T-helper 2 cell treated with Interferon-gamma antibody and Interleukin-4, amounts not matched to agents 5 μg/mL and 100 μg/mL, for 36 hours (primary cell): ENCODE data around the gene BLVRA.
"Not testable (repeated sequence)": the region's sequence is repeated elsewhere in the genome, so short reads cannot be mapped to it uniquely, and the experiment has no call there.

ENCODE experiments used
- DNase-seq: peaks from one replicate; pipeline ENCODE4 v3.0.0; 2021; ENCODE audit warnings: low spot score
- H3K27ac Mint-ChIP-seq: one replicate; pipeline ENCODE4 v1.8.0; 2021; ENCODE audit warnings: mild to moderate bottlenecking, mixed read lengths
- H3K27me3 Mint-ChIP-seq: one replicate; pipeline ENCODE4 v1.8.0; 2021; ENCODE audit warnings: low read depth, mixed read lengths
- H3K36me3 Mint-ChIP-seq: one replicate; pipeline ENCODE4 v1.8.0; 2021; ENCODE audit warnings: low read depth, mixed read lengths
- H3K4me1 Mint-ChIP-seq: one replicate; pipeline ENCODE4 v1.8.0; 2021; ENCODE audit warnings: low read depth, mixed read lengths
- H3K4me3 Mint-ChIP-seq: one replicate; pipeline ENCODE4 v1.8.0; 2022; ENCODE audit warnings: mild to moderate bottlenecking, moderate library complexity, mixed read lengths
- H3K9me3 Mint-ChIP-seq: one replicate; pipeline ENCODE4 v1.8.0; 2021; ENCODE audit warnings: mixed read lengths

BLVRA gene

GRCh38 chr7:43790006-43790405 is 31.5 kb downstream of the BLVRA start:
- Mint-ChIP-seq H3K4me1 (peaks cover 4% of the 10 kb centered on the region), H3K27me3 (no peaks in the 10 kb centered on the region), H3K36me3 (peaks cover 9% of the 10 kb centered on the region), H3K27ac (no peak overlapping the region), H3K9me3 (no peaks in the 10 kb centered on the region), H3K4me3 (no peak overlapping the region)
- DNase-seq = no peak

- H3K36me3 Mint-ChIP-seq = peaks cover 9% of the 10 kb centered on the region
- no peaks in the 10 kb centered on the region for H3K9me3 Mint-ChIP-seq
- no peak overlapping the region for H3K4me3 Mint-ChIP-seq
- no peak overlapping the region for H3K27ac Mint-ChIP-seq
- H3K4me1 Mint-ChIP-seq = peaks cover 4% of the 10 kb centered on the region
- DNase-seq = no peak
- no peaks in the 10 kb centered on the region for H3K27me3 Mint-ChIP-seq
Observed at GRCh38 chr7:43790834-43791233, 32.4 kb downstream of the BLVRA start.

- Mint-ChIP-seq H3K9me3 (no peaks in the 10 kb centered on the region), H3K27me3 (no peaks in the 10 kb centered on the region), H3K36me3 (peaks cover 9% of the 10 kb centered on the region), H3K27ac (no peak overlapping the region), H3K4me1 (peaks cover 3% of the 10 kb centered on the region), H3K4me3 (no peak overlapping the region)
- no peak for DNase-seq
Observed at GRCh38 chr7:43791665-43792064, 33.2 kb downstream of the BLVRA start.

DNA sequence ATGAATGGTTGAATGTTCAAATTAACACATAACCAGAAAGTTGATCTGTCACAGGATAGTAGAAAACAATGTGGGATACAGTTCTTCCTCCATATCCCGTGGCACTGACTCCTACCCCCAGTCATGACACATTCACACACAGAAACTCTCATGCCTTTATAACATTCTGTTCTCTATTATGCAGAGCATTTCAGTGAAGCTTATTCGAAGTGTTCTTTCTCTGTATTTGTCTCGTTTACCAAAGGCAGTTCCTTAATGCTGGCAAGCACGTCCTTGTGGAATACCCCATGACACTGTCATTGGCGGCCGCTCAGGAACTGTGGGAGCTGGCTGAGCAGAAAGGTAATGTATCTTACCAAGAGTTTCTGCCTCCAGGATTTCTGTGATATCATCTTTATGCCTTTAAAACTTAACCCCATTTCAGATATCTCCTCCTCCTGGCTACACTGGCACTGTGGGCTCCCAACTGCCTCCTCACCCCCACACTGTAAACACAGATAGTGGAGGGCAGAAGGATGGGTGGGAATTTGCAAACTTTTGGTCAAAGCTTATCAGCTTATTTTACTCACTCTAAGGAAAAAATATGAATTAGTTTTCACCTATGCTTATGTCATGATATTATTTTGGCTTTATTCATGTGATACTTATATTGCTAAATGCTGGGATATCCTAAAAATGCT is 34.1 kb downstream of the BLVRA start:
- H3K4me1 Mint-ChIP-seq = peaks cover 3% of the 10 kb centered on the region
- H3K9me3 Mint-ChIP-seq = no peaks in the 10 kb centered on the region
- H3K4me3 Mint-ChIP-seq = no peak overlapping the region
- no peaks in the 10 kb centered on the region for H3K27me3 Mint-ChIP-seq
- peaks cover 9% of the 10 kb centered on the region for H3K36me3 Mint-ChIP-seq
- no peak overlapping the region for H3K27ac Mint-ChIP-seq
- no peak for DNase-seq

GRCh38 chr7:43799605-43800004 is 41.1 kb downstream of the BLVRA start:
- Mint-ChIP-seq H3K9me3 (no peaks in the 10 kb centered on the region), H3K4me1 (no peaks in the 10 kb centered on the region), H3K27ac (no peak overlapping the region), H3K4me3 (no peak overlapping the region), H3K36me3 (peaks cover 5% of the 10 kb centered on the region), H3K27me3 (no peaks in the 10 kb centered on the region)
- DNase-seq = no peak

DNA sequence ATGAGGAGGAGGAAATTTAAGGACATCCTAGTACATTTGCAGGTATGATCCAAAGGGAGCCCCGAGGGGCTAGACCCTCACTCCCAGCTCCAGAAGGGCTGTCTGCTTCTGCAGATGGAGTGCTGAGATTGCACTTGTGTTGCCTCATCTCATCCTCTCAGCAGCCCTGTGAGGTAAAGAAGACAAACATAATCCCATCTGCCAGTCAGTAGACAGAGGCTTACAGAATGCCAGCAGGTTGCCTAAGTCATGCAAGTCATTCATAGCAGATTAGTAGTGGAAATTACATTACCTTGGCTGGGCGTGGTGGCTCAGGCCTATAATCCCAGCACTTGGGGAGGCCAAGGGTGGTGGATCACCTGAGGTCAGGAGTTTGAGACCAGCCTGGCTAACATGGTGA is 45.4 kb downstream of the BLVRA start:
- Mint-ChIP-seq H3K4me3 (no peak overlapping the region), H3K27me3 (no peaks in the 10 kb centered on the region), H3K36me3 (peaks cover 15% of the 10 kb centered on the region), H3K27ac (no peak overlapping the region), H3K4me1 (no peaks in the 10 kb centered on the region), H3K9me3 (no peaks in the 10 kb centered on the region)
- DNase-seq = no peak

DNA sequence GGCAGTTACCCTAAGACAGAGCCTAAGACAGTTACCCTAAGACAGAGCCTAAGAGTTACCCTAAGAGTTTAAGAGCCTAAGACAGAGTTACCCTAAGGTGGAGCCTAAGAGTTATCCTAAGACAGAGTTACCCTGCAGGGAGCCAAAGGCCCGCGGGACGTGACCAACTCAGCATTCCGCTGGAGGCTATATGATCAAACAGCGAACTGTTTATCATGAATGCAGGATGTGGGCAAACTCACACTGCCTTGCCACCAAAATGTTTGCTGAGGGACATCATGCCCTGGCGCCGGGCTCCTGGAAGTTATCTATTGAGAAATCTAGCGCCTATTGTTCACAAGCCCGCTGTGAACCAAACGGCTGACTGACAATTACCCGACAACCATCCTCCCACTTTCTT is 49.9 kb downstream of the BLVRA start:
- Mint-ChIP-seq H3K27ac (no peak overlapping the region), H3K4me1 (peaks cover 3% of the 10 kb centered on the region), H3K4me3 (no peak overlapping the region), H3K9me3 (no peaks in the 10 kb centered on the region), H3K27me3 (peaks cover 9% of the 10 kb centered on the region), H3K36me3 (peaks cover 13% of the 10 kb centered on the region)
- no peak for DNase-seq

DNA sequence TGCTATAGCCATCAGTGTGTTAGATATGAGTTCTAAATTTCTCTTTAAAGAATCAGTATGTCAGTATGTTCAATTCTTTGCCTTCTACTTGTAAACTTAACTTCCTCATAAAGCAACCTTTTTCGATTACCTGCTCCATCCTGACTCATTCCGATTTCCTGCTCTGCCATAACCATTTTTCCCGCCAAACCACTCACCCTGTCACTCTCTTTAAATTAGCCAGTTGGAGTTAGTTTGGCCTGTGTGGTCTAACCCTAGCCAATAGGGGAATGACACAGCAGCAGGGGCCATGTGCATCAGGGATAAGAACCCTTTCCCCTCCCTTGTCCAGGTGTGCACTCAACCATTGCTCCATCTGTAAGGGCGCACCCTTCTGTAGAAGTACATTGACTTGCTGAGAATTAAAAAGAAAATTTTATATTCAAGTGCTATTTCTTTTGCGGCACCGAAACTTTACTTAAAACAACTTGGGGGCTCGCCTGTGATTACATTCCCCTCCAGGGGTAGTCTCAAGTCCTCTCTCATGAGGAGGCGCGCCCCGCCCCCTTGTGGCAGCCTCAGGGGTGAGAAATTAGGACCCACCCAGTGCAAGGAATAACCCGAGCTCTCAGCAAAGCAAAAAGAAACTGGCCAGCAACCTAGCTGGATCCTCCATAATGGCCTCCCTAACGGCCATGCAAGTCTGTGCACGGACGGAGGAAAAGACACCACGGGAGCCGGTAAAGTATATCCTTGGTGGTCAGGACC is 51.9 kb downstream of the BLVRA start:
- not testable (repeated sequence) for H3K4me3 Mint-ChIP-seq, H3K9me3 Mint-ChIP-seq, DNase-seq, H3K36me3 Mint-ChIP-seq, H3K4me1 Mint-ChIP-seq, H3K27ac Mint-ChIP-seq
- peaks cover 15% of the 10 kb centered on the region for H3K27me3 Mint-ChIP-seq

DNA sequence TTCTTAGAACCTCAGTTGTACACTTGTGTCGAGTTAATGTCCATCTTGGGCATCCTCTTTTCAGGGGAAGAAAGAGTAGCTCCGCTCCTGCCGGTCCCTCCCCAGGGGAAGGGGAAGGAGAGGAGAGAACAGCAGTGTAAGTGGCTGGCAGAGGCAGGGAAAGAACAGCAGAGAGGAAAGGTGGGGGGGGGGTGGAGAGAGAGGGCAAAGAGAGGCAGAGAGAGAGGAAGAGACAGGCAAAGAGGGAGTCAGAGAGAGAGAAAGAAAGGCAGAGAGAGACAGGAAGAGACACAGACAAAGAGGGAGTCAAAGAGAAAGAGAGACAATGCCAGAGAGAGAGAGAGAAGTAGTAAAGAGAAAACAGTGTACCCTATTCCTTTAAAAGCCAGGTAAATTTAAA is 56.9 kb downstream of the BLVRA start:
- Mint-ChIP-seq H3K4me1 (peaks cover 3% of the 10 kb centered on the region), H3K27ac (no peak overlapping the region), H3K4me3 (no peak overlapping the region), H3K27me3 (peaks cover 52% of the 10 kb centered on the region), H3K9me3 (no peaks in the 10 kb centered on the region), H3K36me3 (no peaks in the 10 kb centered on the region)
- DNase-seq = no peak

DNA sequence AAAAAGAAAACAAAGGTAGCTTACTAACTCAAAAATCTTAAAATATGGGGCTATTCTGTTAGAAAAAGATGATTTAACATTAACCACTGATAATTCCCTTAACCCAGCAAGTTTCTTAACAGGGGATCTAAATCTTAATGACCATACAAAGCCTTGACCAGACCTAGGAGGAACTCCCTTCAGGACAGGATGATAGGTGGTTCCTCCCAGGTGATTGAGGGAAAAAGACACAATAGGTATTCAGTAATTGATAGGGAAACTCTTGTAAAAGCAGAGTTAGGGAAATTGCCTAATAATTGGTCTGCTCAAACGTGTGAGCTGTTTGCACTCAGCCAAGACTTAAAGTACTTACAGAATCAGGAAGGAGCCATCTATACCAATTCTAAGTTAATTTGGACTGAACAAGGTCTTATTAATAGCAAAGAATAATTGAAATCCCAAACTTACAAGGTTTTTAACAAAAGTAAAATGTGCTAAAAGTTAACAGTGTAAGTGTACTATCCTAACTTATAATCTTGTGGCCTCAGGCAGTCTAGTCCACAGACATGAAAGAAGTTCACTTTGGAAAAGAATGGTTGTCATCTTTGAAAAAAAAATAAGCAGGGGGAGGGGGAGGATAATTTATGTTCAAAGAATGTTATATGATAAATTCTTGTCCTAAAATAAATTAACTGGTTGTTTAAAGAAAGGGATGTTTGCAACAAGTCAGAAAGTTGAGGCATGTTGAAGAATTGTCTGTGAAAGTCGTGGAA is 57.7 kb downstream of the BLVRA start:
- not testable (repeated sequence) for H3K36me3 Mint-ChIP-seq, H3K4me3 Mint-ChIP-seq, H3K9me3 Mint-ChIP-seq, DNase-seq, H3K4me1 Mint-ChIP-seq, H3K27ac Mint-ChIP-seq
- H3K27me3 Mint-ChIP-seq = peaks cover 59% of the 10 kb centered on the region

GRCh38 chr7:43823425-43823824 is 64.9 kb downstream of the BLVRA start:
- H3K36me3 Mint-ChIP-seq, DNase-seq, H3K4me1 Mint-ChIP-seq, H3K4me3 Mint-ChIP-seq, H3K27ac Mint-ChIP-seq, H3K9me3 Mint-ChIP-seq: not testable (repeated sequence)
- peaks cover 65% of the 10 kb centered on the region for H3K27me3 Mint-ChIP-seq

GRCh38 chr7:43823941-43824340 is 65.5 kb downstream of the BLVRA start:
- no peak for DNase-seq
- no peaks in the 10 kb centered on the region for H3K36me3 Mint-ChIP-seq
- H3K9me3 Mint-ChIP-seq = no peaks in the 10 kb centered on the region
- H3K4me3 Mint-ChIP-seq = no peak overlapping the region
- peaks cover 65% of the 10 kb centered on the region for H3K27me3 Mint-ChIP-seq
- H3K27ac Mint-ChIP-seq = no peak overlapping the region
- no peaks in the 10 kb centered on the region for H3K4me1 Mint-ChIP-seq

DNA sequence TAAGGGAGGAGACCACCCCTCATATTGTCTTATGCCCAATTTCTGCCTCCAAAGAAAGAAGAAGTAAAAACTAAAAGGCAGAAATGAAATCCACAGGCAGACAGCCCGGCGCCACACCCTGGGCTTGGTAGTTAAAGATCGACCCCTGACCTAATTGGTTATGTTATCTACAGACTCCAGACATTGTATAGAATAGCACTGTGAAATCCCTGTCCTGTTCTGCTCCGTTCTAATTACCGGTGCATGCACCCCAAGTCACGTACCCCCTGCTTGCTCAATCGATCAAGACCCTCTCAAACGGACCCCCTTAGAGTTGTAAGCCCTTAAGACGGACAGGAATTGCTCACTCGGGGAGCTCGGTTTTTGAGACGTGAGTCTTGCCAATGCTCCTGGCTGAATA is 66.0 kb downstream of the BLVRA start:
- H3K4me3 Mint-ChIP-seq, H3K27ac Mint-ChIP-seq, H3K4me1 Mint-ChIP-seq, H3K9me3 Mint-ChIP-seq, H3K36me3 Mint-ChIP-seq, DNase-seq: not testable (repeated sequence)
- H3K27me3 Mint-ChIP-seq = peaks cover 65% of the 10 kb centered on the region

- Mint-ChIP-seq H3K27ac (no peak overlapping the region), H3K27me3 (peaks cover 62% of the 10 kb centered on the region), H3K4me3 (no peak overlapping the region), H3K4me1 (no peaks in the 10 kb centered on the region), H3K36me3 (no peaks in the 10 kb centered on the region), H3K9me3 (no peaks in the 10 kb centered on the region)
- no peak for DNase-seq
Observed at GRCh38 chr7:43824963-43825362, 66.5 kb downstream of the BLVRA start.
